ENCODE results near the gene POU2F2. TPM values are rescaled to one million over a fixed set of nuclear protein-coding genes. Genes with fewer than 3 reads are reported as not detected.
A peak's percentile ranks its signal among the peaks of the same experiment; 100 is the strongest.

Gene POU2F2
- total and polyA plus RNA-seq, 8 donors: 0.68 to 23.3 (median 2.3) TPM

DNA sequence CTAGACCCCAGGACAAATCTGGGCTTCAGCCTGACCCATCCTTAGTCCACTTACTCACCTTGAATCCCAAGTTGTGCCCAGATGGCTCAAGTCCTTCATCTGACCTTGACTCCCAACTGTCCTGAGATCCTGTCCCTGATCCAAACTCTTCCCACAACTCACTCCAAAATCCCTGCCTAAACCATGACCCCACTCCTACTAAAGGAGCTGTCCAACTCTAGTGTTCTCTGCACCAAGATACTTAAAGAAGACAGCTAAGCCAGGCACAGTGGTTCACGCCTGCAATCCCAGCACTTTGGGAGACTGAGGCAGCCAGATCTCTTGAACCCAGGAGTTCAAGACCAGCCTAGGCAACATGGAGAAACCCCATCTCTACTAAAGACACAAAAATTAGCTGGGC, 8.5 kb downstream of the POU2F2 start:
- TF ChIP-seq, protein P1, sequence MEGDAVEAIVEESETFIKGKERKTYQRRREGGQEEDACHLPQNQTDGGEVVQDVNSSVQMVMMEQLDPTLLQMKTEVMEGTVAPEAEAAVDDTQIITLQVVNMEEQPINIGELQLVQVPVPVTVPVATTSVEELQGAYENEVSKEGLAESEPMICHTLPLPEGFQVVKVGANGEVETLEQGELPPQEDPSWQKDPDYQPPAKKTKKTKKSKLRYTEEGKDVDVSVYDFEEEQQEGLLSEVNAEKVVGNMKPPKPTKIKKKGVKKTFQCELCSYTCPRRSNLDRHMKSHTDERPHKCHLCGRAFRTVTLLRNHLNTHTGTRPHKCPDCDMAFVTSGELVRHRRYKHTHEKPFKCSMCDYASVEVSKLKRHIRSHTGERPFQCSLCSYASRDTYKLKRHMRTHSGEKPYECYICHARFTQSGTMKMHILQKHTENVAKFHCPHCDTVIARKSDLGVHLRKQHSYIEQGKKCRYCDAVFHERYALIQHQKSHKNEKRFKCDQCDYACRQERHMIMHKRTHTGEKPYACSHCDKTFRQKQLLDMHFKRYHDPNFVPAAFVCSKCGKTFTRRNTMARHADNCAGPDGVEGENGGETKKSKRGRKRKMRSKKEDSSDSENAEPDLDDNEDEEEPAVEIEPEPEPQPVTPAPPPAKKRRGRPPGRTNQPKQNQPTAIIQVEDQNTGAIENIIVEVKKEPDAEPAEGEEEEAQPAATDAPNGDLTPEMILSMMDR (IDR thresholded peaks at IDR 0.05): no peak
- no peak for TF ChIP-seq EP300 (IDR thresholded peaks at IDR 0.05)
- TF ChIP-seq POLR2A (IDR thresholded peaks at IDR 0.05): no peak
- TF ChIP-seq POLR2AphosphoS5 (IDR thresholded peaks at IDR 0.05): no peak
- DNase-seq: no peak
- Histone ChIP-seq H3K4me1 (peaks cover 0 to 20% (median 4%) of the 10 kb centered on the region in 4 donors), H3K27me3 (peaks cover 0 to 47% (median 0%) of the 10 kb centered on the region in 3 donors), H3K27ac (no peak overlapping the region), H3K36me3 (no peaks in the 10 kb centered on the region), H3K4me3 (no peak overlapping the region), H3K9me3 (no peaks in the 10 kb centered on the region)
- intact Hi-C loops (cut with DNase I; ENCODE audit: low total_unique reads): loop anchor here (10.0 kb wide), 1 partner anchor 201 kb away; the partner anchor contains the start of gene MEGF8
- WGBS, 5 donors: 89 to 100% (median 92%) methylated on average over 1 of the region's 1 CpG

DNA sequence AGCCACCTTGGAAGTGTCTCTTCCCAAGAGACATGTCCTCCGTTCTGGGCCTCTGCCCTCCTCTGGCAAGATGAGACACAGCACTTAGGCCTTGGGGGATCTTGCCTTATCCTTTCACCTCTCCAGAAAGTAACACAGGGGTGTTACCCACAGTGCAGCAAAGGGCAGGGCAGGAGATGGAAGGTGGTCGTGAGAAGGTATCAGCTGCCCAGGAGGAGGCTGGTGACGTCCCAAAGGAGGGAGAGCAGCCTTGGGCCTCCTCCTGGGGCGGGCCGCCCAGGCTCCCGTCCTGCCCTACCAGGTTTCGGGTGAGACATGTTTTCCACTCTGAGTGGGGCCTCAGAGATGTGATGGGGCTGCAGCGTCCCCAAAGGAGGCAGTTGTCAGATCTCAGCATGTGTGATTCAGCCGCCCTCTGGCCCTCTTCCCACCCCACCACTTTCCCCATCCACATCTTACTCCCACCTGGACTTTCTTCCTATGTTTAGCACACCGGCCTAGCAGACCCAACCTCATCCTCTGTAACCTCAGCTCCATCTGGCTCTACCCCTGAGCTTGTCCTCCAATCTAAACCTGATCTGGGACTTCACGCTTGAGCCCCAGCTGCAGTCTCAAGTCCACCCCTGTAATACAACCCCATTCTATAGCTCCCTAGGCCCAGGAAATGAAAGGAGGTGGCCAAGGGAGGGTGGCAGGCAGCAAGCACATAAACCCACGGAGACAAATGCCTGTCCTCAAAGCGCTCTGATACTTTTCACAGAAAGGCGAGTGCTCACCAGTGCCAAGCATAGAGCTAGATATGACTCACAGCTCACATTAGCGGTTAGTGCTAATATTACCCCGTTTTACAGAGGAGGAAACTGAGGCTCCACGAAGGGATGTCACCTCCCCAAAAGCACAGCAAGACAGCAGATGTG, 9.3 kb downstream of the POU2F2 start:
- intact Hi-C loops (cut with DNase I; ENCODE audit: low total_unique reads): loop anchor here (10.0 kb wide), 1 partner anchor 202 kb away; the partner anchor contains the start of gene MEGF8
- Histone ChIP-seq H3K27me3 (peaks cover 0 to 46% (median 0%) of the 10 kb centered on the region in 3 donors), H3K4me1 (peaks cover 0 to 20% (median 4%) of the 10 kb centered on the region in 4 donors), H3K36me3 (no peaks in the 10 kb centered on the region), H3K4me3 (peak overlapping the region in 1 of 4 donors; percentile 6), H3K9me3 (no peaks in the 10 kb centered on the region), H3K27ac (peak overlapping the region in 2 of 5 donors; percentile 30 to 39)
- no peak for TF ChIP-seq POLR2A (IDR thresholded peaks at IDR 0.05)
- TF ChIP-seq POLR2AphosphoS5 (IDR thresholded peaks at IDR 0.05): no peak
- TF ChIP-seq, protein P1 (IDR thresholded peaks at IDR 0.05): no peak
- no peak for TF ChIP-seq EP300 (IDR thresholded peaks at IDR 0.05)
- no peak for DNase-seq
- 69 to 77% (median 71%) methylated on average over 16 to 17 of the region's 17 CpGs for WGBS, 5 donors

DNA sequence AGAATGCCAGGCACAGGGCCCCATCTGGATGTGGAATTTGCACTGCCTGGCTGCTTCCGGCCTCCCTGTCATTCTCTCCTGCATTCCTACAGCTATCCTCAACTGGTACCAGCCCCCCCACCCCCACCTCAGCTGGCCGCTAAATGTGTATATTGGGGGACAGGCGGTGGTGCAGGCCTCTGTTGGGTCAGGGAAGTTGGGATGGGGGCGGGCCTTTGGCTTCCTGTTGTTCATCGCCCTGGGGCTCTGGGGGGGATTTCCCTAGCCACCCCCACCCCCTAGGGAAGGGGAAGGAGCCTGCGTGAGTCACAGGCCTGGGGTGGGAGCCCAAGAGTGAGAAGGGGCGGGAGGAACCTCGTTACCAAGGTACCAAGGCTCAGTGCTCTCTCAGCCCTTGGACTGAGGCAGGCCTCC, 10.6 kb downstream of the POU2F2 start:
- H3K4me3 ChIP-seq: no peak overlapping the region
- H3K27ac ChIP-seq: peak overlapping the region in 3 of 5 donors; percentile 30 to 42 (median 39)
- WGBS, 5 donors: 7 to 40% (median 32%) methylated on average over 6 to 8 of the region's 8 CpGs
- peaks cover 0 to 20% (median 4%) of the 10 kb centered on the region in 4 donors for H3K4me1 ChIP-seq
- DNase-seq: peak in 1 of 2 donors; percentile 46
- peaks cover 0 to 42% (median 0%) of the 10 kb centered on the region in 3 donors for H3K27me3 ChIP-seq
- no peaks in the 10 kb centered on the region for H3K9me3 ChIP-seq
- no peak for TF ChIP-seq POLR2A (IDR thresholded peaks at IDR 0.05)
- TF ChIP-seq EP300 (IDR thresholded peaks at IDR 0.05): no peak
- no peak for TF ChIP-seq POLR2AphosphoS5 (IDR thresholded peaks at IDR 0.05)
- TF ChIP-seq, protein P1 (IDR thresholded peaks at IDR 0.05): no peak
- no peaks in the 10 kb centered on the region for H3K36me3 ChIP-seq
- intact Hi-C loops (cut with DNase I; ENCODE audit: low total_unique reads): loop anchor here (10.0 kb wide), 1 partner anchor 203 kb away; the partner anchor contains the start of gene MEGF8

DNA sequence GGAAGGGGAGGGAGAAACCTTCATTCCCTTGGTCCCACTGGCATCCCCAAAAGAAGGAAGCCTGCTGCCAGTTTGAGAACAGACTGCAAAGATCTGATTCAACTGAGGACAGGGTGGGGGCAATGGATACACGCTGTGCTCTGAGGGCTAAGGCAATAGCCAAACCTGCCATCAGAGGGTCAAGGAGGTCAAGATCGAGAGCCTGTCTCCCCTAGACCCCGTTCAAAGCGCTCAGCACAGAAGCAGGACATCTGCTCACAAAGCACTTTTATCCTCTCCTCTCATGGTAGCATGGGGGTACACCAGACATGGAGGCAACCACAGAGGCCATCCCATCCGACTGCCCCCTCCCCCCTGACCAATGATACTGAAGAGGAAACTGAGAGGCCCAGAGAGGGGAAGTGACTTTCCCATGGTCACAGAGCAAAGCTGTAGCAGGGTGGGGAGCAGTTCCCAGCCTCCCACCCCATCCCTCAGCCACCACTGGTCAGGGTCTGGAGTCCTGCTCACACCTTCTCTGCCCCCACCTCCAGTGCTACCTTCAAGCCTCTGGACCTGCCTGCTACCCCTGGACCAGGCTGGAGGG, 11.1 kb downstream of the POU2F2 start:
- TF ChIP-seq POLR2A (IDR thresholded peaks at IDR 0.05) (no peak), EP300 (IDR thresholded peaks at IDR 0.05) (no peak), POLR2AphosphoS5 (IDR thresholded peaks at IDR 0.05) (no peak)
- TF ChIP-seq, protein P1 (IDR thresholded peaks at IDR 0.05): no peak

More for the DNA sequence above, 11.1 kb downstream of the POU2F2 start:
- WGBS, 5 donors: 40 to 75% (median 54%) methylated on average over 3 to 5 of the region's 5 CpGs
- Histone ChIP-seq H3K27me3 (peaks cover 0 to 42% (median 0%) of the 10 kb centered on the region in 3 donors), H3K4me3 (no peak overlapping the region), H3K36me3 (no peaks in the 10 kb centered on the region), H3K27ac (peak overlapping the region in 3 of 5 donors; percentile 30 to 42 (median 37)), H3K4me1 (peaks cover 0 to 20% (median 4%) of the 10 kb centered on the region in 4 donors), H3K9me3 (no peaks in the 10 kb centered on the region)
- intact Hi-C loops (cut with DNase I; ENCODE audit: low total_unique reads): loop anchor here (10.0 kb wide), 1 partner anchor 204 kb away; the partner anchor contains the start of gene MEGF8
- no peak for DNase-seq

All from stomach (tissue), 9 donors.